HEK293 (cell line): ENCODE results near the gene TRMU.

Experiments used
- CTCF ChIP-seq: fragments of 450-650 bp; formaldehyde crosslinking; IDR thresholded peaks from 2 replicates; pipeline ENCODE4 v1.5.1; 2016; ENCODE audit warnings: missing biosample characterization, missing genetic modification characterization
- ZNF580 ChIP-seq: fragments of 450-650 bp; formaldehyde crosslinking; IDR thresholded peaks from 2 replicates; pipeline ENCODE4 v1.5.1; 2016; ENCODE audit warnings: missing biosample characterization, missing genetic modification characterization

DNA sequence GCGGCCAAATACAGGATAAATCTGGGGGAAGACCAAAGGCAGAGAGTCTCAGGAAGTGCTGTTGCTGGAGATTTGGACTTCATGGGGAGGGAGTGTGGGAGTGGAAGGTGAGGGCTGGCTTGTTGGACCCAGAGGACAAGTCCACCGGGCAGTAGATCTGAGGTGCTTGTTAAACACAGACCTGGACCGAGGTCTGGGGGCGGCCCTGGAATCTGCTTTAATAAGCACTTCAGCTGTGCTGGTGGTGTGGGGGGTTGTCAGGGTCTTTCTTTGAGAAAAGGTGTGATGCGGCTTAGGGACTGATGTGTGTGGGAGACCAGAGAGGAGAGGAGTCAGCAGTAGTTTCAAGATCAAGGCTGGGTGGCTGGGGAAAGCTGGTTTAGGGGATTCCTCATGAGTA, 4.4 kb downstream of the TRMU start:
- TF ChIP-seq CTCF (tag by site-specific recombination), result no peak
- no peak for TF ChIP-seq ZNF580 (tag by site-specific recombination)
